ENCODE data around the gene EPB41L3.

- no peak for TF ChIP-seq RBAK (tag by site-specific recombination; IDR thresholded peaks at IDR 0.05)
- TF ChIP-seq, protein P1, sequence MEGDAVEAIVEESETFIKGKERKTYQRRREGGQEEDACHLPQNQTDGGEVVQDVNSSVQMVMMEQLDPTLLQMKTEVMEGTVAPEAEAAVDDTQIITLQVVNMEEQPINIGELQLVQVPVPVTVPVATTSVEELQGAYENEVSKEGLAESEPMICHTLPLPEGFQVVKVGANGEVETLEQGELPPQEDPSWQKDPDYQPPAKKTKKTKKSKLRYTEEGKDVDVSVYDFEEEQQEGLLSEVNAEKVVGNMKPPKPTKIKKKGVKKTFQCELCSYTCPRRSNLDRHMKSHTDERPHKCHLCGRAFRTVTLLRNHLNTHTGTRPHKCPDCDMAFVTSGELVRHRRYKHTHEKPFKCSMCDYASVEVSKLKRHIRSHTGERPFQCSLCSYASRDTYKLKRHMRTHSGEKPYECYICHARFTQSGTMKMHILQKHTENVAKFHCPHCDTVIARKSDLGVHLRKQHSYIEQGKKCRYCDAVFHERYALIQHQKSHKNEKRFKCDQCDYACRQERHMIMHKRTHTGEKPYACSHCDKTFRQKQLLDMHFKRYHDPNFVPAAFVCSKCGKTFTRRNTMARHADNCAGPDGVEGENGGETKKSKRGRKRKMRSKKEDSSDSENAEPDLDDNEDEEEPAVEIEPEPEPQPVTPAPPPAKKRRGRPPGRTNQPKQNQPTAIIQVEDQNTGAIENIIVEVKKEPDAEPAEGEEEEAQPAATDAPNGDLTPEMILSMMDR (tag by site-specific recombination; IDR thresholded peaks at IDR 0.05) = no peak
- TF ChIP-seq GLIS2 (tag by site-specific recombination; IDR thresholded peaks at IDR 0.05) = no peak
- TF ChIP-seq, protein P2, sequence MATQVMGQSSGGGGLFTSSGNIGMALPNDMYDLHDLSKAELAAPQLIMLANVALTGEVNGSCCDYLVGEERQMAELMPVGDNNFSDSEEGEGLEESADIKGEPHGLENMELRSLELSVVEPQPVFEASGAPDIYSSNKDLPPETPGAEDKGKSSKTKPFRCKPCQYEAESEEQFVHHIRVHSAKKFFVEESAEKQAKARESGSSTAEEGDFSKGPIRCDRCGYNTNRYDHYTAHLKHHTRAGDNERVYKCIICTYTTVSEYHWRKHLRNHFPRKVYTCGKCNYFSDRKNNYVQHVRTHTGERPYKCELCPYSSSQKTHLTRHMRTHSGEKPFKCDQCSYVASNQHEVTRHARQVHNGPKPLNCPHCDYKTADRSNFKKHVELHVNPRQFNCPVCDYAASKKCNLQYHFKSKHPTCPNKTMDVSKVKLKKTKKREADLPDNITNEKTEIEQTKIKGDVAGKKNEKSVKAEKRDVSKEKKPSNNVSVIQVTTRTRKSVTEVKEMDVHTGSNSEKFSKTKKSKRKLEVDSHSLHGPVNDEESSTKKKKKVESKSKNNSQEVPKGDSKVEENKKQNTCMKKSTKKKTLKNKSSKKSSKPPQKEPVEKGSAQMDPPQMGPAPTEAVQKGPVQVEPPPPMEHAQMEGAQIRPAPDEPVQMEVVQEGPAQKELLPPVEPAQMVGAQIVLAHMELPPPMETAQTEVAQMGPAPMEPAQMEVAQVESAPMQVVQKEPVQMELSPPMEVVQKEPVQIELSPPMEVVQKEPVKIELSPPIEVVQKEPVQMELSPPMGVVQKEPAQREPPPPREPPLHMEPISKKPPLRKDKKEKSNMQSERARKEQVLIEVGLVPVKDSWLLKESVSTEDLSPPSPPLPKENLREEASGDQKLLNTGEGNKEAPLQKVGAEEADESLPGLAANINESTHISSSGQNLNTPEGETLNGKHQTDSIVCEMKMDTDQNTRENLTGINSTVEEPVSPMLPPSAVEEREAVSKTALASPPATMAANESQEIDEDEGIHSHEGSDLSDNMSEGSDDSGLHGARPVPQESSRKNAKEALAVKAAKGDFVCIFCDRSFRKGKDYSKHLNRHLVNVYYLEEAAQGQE (tag by site-specific recombination; IDR thresholded peaks at IDR 0.05) = no peak
- TF ChIP-seq YY1 (tag by site-specific recombination; IDR thresholded peaks at IDR 0.05) = no peak
- TF ChIP-seq WT1 (tag by site-specific recombination; IDR thresholded peaks at IDR 0.05) = no peak
- TF ChIP-seq ZFP41 (tag by site-specific recombination; IDR thresholded peaks at IDR 0.05; ENCODE audit: borderline replicate concordance) = no peak
- TF ChIP-seq TCF7L2 (IDR thresholded peaks at IDR 0.05; ENCODE audit: borderline replicate concordance, low read depth, low read length) = no peak
- TF ChIP-seq ZNF521 (tag by site-specific recombination; IDR thresholded peaks at IDR 0.05) = no peak
- no peak for TF ChIP-seq GLI4 (tag by site-specific recombination; IDR thresholded peaks at IDR 0.05)
- TF ChIP-seq ZBTB20 (tag by site-specific recombination; IDR thresholded peaks at IDR 0.05) = no peak
Observed at GRCh38 chr18:5422626-5423025, 121.2 kb downstream of the EPB41L3 start.
